HG03378 (cell line): ENCODE data around the gene FGD2.

Experiments
- ATAC-seq: cut with Tn5 transposase; IDR thresholded peaks from one replicate; pipeline ENCODE4 v1.9.1; 2021; ENCODE audit warnings: mild to moderate bottlenecking, moderate library complexity; ENCODE audit not compliant: unreplicated experiment

The FGD2 gene

GRCh38 chr6:37005061-37005810, at the start of gene FGD2:
FGD2 (plus strand) TSS chr6:37005655; CDS start chr6:37005818, 163 bp downstream.
- peak; percentile 52 for ATAC-seq

- no peak for ATAC-seq
These were observed 49.6 kb upstream of the FGD2 start for GRCh38 chr6:36955671-36956445.

DNA sequence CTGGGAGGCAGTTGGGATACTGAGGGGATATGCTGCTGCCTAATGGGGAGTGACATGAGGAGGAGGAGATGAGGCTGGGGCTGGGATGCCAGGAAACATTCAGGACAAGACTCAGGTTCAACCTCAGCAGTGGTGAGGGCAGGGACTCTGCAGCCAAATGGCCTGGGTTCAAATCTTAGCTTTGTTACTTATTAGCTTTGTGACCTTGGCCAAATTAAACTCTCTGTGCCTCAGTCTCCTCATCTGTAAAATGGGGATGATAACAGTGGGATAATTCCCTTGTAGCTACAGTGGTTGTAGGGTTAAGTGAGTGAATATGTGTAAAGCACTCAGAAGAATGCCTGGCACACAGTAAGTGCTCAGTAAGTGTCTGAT, 49.0 kb upstream of the FGD2 start:
- ATAC-seq: no peak

GRCh38 chr6:36957773-36958271, 47.6 kb upstream of the FGD2 start:
- no peak for ATAC-seq

- ATAC-seq: no peak
These were observed 46.5 kb upstream of the FGD2 start for GRCh38 chr6:36958775-36959554.

DNA sequence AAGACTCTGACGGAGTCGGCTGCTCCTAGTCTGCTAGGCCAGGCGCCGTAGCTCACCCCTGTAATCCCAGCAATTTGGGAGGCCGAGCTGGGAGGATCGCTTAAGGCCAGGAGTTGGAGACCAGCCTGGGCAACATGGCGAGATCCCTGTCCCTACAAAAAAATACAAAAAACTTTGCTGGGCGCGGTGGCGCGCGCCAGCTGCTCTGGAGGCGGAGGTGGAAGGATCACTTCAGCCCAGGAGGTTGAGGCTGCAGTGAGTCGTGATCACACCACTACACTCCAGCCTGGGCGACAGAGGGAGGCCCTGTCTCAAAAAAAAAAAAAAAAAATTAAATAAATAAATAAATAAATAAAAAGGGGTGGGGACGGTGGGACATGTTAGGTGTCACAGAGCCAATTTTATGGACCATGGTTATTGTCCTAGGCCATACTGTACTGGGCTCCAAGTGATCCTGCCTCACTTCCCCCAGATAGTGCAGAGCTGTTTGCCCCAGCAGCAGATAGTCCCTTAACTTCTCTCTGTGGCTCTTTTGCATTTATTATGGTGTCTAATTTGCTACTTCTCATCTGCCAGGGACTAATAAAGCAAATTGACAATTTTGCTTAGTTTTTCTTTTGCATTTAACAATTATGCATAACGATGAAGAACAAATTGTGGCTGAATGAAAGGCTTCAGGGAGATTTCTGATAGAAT, 45.8 kb upstream of the FGD2 start:
- no peak for ATAC-seq

GRCh38 chr6:36961441-36962435, 43.7 kb upstream of the FGD2 start:
- ATAC-seq: no peak

GRCh38 chr6:36962874-36963273, 42.6 kb upstream of the FGD2 start:
- no peak for ATAC-seq

DNA sequence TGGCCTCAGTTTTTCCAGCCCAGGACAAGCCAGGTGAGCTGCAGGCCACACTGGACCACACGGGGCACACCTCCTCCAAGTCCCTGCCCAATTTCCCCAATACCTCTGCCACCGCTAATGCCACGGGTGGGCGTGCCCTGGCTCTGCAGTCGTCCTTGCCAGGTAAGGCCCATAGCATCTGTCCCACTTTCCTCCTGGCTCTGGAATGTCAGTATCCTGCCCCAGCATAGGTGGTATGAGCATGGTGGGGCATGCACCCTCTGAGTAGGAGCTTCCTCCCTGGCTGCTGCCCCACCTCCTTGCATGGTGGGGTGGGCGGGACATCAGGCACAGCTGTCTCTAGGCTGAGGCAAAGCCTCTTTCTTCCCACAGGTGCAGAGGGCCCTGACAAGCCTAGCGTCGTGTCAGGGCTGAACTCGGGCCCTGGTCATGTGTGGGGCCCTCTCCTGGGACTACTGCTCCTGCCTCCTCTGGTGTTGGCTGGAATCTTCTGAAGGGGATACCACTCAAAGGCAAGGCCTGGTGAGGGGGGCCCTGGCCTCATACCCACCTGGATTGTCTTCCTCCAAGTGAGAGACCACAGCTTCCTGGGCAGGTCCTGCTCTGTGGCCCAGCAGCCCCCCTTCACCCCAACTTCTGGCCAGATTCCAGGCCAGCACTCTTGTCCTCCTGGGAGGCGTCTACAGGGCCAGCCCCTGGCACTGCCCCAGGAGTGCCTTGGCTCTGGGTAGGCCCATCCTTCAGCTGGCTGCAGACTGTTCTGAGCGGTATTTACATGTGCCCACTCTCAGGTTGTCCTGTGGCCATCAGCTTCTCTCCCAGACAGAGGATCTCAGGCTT, 41.8 kb upstream of the FGD2 start:
- no peak for ATAC-seq

DNA sequence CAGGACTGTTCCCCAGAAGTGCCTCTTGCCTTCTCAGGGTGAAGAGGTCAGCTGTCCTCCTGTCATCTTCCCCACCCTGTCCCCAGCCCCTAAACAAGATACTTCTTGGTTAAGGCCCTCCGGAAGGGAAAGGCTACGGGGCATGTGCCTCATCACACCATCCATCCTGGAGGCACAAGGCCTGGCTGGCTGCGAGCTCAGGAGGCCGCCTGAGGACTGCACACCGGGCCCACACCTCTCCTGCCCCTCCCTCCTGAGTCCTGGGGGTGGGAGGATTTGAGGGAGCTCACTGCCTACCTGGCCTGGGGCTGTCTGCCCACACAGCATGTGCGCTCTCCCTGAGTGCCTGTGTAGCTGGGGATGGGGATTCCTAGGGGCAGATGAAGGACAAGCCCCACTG, 41.1 kb upstream of the FGD2 start:
- ATAC-seq: no peak

GRCh38 chr6:36964908-36965307, 40.5 kb upstream of the FGD2 start:
- no peak for ATAC-seq

GRCh38 chr6:36967301-36967700, 38.2 kb upstream of the FGD2 start:
- ATAC-seq: no peak

DNA sequence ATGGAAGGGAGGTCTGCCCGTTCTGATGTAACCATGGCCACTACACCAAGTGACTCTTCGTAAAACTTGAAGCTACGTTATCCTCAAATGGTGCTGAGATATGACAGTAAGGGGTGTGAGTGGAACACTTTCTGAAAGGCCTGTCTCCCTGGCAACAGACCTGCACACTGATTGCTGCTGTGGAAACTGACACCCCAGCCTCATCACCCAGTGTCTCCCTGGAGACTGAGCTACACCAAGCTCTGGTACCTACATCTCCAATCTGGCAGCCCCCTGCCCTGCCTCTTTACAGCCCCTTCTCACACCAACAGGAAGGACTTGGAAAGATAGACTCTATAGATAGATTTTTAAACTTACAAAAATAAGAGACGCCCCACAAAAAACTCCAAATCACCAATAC, 37.7 kb upstream of the FGD2 start:
- no peak for ATAC-seq

DNA sequence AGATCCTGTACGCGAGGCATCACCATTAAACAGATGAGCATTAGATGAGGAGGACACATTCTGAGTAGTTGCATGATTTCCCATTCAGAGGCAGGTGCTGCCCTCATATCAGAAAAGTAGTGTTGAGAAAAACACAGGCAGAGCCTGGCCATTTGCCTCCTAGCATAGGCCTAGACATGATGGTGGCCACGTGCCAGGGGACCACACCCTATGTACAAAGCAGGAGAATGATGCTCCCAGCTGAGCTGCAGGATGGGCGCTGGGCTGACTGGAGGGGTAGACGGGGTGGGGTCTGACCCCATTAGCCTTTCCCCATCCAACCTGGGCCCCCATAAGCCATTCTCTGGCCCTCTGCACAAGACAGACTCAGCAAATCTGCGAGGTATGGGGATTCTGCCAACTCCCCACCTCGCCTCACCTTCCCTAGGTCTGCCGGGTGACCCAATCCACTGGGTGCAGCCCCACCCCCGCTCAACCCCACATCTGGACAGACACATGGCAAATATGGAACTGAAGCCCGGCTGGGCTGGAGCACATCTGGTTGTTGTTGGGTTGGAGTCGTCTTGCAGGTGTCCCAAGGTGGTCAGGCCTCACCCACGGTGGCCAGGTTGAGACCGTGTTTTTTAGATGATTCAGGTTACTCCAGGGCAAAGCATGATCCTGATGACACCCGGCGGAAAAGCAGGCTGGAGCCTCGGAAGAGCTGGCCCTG, 37.0 kb upstream of the FGD2 start:
- ATAC-seq: no peak

GRCh38 chr6:36969240-36969691, 36.2 kb upstream of the FGD2 start:
- ATAC-seq: no peak

DNA sequence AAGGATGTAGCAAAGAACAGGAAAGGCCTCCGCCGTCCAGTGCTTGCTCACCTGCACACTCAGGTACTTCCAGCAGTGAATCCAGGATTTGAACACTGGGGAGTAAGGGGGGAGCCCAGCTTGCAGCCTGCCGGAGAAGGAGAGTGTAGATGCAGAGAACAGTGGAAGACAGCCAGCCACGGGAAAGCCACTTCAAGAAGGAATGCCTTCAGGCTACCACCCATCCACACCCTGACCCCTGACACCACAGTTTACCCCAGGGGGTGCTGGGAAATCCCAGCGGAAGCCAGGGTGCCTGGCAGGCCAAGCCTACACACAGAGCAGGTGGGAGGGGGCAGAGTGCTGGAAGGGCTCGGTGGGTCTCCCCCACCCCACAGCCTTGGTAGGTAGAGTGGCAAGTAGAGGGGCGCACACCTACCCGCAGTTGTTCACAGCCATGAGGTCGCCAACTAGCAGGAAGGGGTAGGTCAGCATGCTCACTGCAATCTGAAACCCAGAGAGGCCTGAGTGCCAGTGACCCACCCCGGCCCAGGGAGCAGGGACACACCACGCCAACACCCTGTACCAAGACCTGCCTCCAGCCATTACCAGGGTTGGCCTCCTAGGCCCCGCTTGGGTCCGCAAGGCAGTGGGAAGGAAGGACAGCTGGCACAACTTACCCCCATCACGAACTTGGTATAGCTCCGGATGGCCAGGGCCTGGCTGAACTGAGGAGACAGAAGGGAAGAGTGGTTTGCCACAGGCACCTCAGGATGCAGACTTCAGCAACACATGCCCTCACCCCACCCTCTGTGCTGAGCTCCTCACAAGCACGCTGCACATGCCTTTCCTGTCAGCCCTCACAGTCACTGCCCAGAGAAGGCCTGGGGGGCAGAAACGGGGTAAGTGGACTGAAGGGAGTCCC, 35.2 kb upstream of the FGD2 start:
- ATAC-seq: no peak
